Endodermal cell (in vitro differentiated cells): Measurements from ENCODE around the gene BCLAF3. TPM values are rescaled to one million over a fixed set of nuclear protein-coding genes. Genes with fewer than 3 reads are reported as not detected.

Experiments used
- DNase-seq: peaks from one replicate; pipeline ENCODE4 v3.0.0-alpha.2; 2017
- H3K27ac ChIP-seq: 2 replicates; pipeline ENCODE4 v1.5.1; 2013; ENCODE audit warnings: mild to moderate bottlenecking, low read depth, low read length, moderate library complexity
- H3K27me3 ChIP-seq: 2 replicates; pipeline ENCODE4 v1.6.1; 2013; ENCODE audit warnings: mild to moderate bottlenecking, low read length, moderate library complexity; ENCODE audit not compliant: insufficient read depth, control insufficient read depth, poor library complexity, severe bottlenecking
- H3K36me3 ChIP-seq: 2 replicates; pipeline ENCODE4 v1.7.0; 2013; ENCODE audit warnings: mild to moderate bottlenecking, low read length, moderate library complexity; ENCODE audit not compliant: control insufficient read depth, insufficient read depth
- H3K4me1 ChIP-seq: one replicate; pipeline ENCODE4 v1.7.0; 2013; ENCODE audit warnings: low read length; ENCODE audit not compliant: control insufficient read depth, insufficient read depth
- H3K4me3 ChIP-seq: 2 replicates; pipeline ENCODE4 v1.5.1; 2013; ENCODE audit warnings: mild to moderate bottlenecking, low read length, moderate library complexity
- H3K9ac ChIP-seq: 2 replicates; pipeline ENCODE4 v1.6.1; 2013; ENCODE audit warnings: mild to moderate bottlenecking, low read length, moderate library complexity; ENCODE audit not compliant: poor library complexity, severe bottlenecking; ENCODE audit errors: extremely low read depth
- H3K9me3 ChIP-seq: 2 replicates; pipeline ENCODE4 v1.6.1; 2013; ENCODE audit warnings: mild to moderate bottlenecking, low read length, moderate library complexity; ENCODE audit not compliant: control insufficient read depth
- H3K27ac Mint-ChIP-seq: 2 replicates; pipeline ENCODE4 v1.8.0; 2020; ENCODE audit warnings: mixed read lengths
- H3K27me3 Mint-ChIP-seq: 2 replicates; pipeline ENCODE4 v1.8.0; 2021; ENCODE audit warnings: mild to moderate bottlenecking, mixed read lengths; ENCODE audit not compliant: insufficient read depth
- H3K36me3 Mint-ChIP-seq: 2 replicates; pipeline ENCODE4 v1.8.0; 2020; ENCODE audit warnings: low read depth, mixed read lengths
- H3K4me1 Mint-ChIP-seq: 2 replicates; pipeline ENCODE4 v1.8.0; 2020; ENCODE audit warnings: mixed read lengths
- H3K4me3 Mint-ChIP-seq: 2 replicates; pipeline ENCODE4 v1.8.0; 2020; ENCODE audit warnings: mild to moderate bottlenecking, moderate library complexity, mixed read lengths
- H3K9me3 Mint-ChIP-seq: 2 replicates; pipeline ENCODE4 v1.8.0; 2020; ENCODE audit warnings: mild to moderate bottlenecking, mixed read lengths
- CTCF ChIP-seq: fragments of 200-600 bp; sonication (generic); conservative IDR thresholded peaks from 2 replicates; pipeline ENCODE4 v1.5.0; 2021; ENCODE audit warnings: antibody characterized with exemption, mild to moderate bottlenecking
- WGBS, 2 experiments: methylation state at CpG; one replicate each; pipeline versions ENCODE4 v1.1.5 to v1.1.7; 2013; ENCODE audit warnings: missing lambda C conversion rate in 2 of 2, mixed read lengths in 1 of 2; ENCODE audit not compliant: insufficient coverage in 1 of 2, insufficient read length in 1 of 2; 5-methylcytosine and 5-hydroxymethylcytosine counted together
- long read RNA-seq, 4 experiments: library from polyadenylated mRNA in 2 of 4; library from RNA in 1 of 4; library from capped mRNA in 1 of 4; stranded (forward) in 3 of 4; unstranded in 1 of 4; transcript quantifications; one replicate each; pipeline ENCODE4 v2.0.0, GENCODE V29; 2020 to 2021; ENCODE audit warnings: inconsistent platforms in 1 of 4
- polyA plus RNA-seq, 2 experiments: library from polyadenylated mRNA; stranded (reverse); fragments of 50-300 nt; gene quantifications; one replicate each; pipeline ENCODE4 v1.2.3, GENCODE V29; 2013
- total RNA-seq, 2 donors: library from RNA; stranded (reverse); fragmentation: NEBNext Ultra II Directional in 1 of 2; extraction: Animal tissue kit (Norgen Biotek cat#: 25700) in 1 of 2; gene quantifications; 2 replicates in 1 of 2; 3 replicates in 1 of 2; pipeline ENCODE4 v1.2.1, GENCODE V29; 2021

Gene BCLAF3
- total RNA-seq: 1 to 10 TPM; 8.7 to 9.7 TPM
- polyA plus RNA-seq (2013, experiment 1 of 2): 6.1 TPM
- polyA plus RNA-seq (2013, experiment 2 of 2): 5.5 TPM
- long read RNA-seq, experiment 1, partial matches to known transcripts: 1 of 1 reads
- long read RNA-seq, experiment 1, other reads (novel, unspliced or antisense): 0 of 1 reads
- long read RNA-seq, experiment 2, partial matches to known transcripts: 1 of 13 reads
- long read RNA-seq, experiment 2, other reads (novel, unspliced or antisense): 12 of 13 reads
- long read RNA-seq, experiment 3: 0 reads
- long read RNA-seq, experiment 4, partial matches to known transcripts: 1 of 2 reads
- long read RNA-seq, experiment 4, other reads (novel, unspliced or antisense): 1 of 2 reads

DNA sequence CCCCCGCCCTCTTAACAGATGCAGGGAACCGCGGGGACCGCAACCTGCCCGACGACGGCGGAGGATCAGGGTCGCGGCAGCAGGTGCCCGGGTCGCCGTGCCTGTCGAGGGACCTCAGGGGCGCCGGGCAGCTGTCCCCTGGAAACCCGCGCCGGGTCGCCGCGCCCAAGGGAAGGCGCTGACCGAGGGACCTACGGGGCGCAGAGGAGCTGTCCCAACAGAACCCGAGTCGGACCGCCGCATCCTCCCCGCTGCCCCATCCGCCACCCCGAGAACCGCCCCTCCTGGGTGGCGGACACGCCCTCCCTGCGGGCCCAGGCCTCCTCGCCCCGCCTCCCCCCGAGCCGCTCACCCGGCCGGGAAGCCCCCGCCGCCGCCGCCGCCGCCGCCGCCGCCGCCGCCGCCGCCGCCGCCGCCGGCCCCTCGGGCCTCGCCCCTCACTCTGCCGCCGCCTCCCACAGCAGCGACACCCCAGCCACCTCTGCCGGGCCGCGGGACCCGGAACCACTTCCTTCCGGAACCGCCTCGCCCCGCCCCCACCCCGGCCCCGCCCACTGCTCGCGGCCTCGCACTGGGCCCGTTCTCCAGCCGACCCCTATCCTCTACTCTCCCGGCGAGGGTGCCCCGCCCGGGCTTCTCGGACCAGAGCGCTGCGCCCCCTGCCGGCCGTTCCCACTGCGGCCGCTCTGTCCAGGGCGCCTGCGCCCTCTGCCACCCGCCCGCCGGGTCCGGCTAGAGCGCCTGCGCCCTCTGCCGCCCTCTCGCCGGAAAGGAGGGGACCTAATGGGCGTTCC, at the start of gene BCLAF3:
TSS of gene BCLAF3 (minus strand) at position 506 of the 794 bp plus-strand sequence. CDS start 20,797 bp downstream, outside the sequence.
- peak; percentile 95 for DNase-seq
- H3K27me3 ChIP-seq: no peaks in the 10 kb centered on the region
- H3K9me3 ChIP-seq: no peaks in the 10 kb centered on the region
- no peak within 1 kb of the TSS for H3K27ac ChIP-seq
- Mint-ChIP-seq H3K4me3 (peak within 1 kb of the TSS; percentile 68), H3K9me3 (peaks cover 34% of the 10 kb centered on the region), H3K27ac (peak within 1 kb of the TSS; percentile 61), H3K27me3 (no peaks in the 10 kb centered on the region), H3K36me3 (peaks cover under 1% of the 10 kb centered on the region), H3K4me1 (peaks cover 3% of the 10 kb centered on the region)
- 0% methylated on average over 4 to 76 of the region's 103 CpGs for WGBS, 2 experiments
- peak within 1 kb of the TSS; percentile 11 for H3K9ac ChIP-seq
- H3K36me3 ChIP-seq: no peaks in the 10 kb centered on the region
- peak; percentile 83 for TF ChIP-seq CTCF
- H3K4me1 ChIP-seq: no peaks in the 10 kb centered on the region
- peak within 1 kb of the TSS; percentile 85 for H3K4me3 ChIP-seq

- H3K4me3 ChIP-seq: no peak overlapping the region
- H3K4me1 ChIP-seq: no peaks in the 10 kb centered on the region
- DNase-seq: no peak
- Mint-ChIP-seq H3K27me3 (no peaks in the 10 kb centered on the region), H3K4me3 (no peak overlapping the region), H3K27ac (no peak overlapping the region), H3K36me3 (no peaks in the 10 kb centered on the region), H3K9me3 (peaks cover 62% of the 10 kb centered on the region), H3K4me1 (no peaks in the 10 kb centered on the region)
- no peaks in the 10 kb centered on the region for H3K9me3 ChIP-seq
- TF ChIP-seq CTCF: no peak
- no peaks in the 10 kb centered on the region for H3K36me3 ChIP-seq
- 75% methylated on average over 3 of the region's 3 CpGs; no CpG with 5 or more reads in 1 of the 2 experiments for WGBS, 2 experiments
- no peaks in the 10 kb centered on the region for H3K27me3 ChIP-seq
- no peak overlapping the region for H3K27ac ChIP-seq
- H3K9ac ChIP-seq: no peak overlapping the region
Observed at GRCh38 chrX:20038966-20039365, 48.1 kb upstream of the BCLAF3 start.

- Mint-ChIP-seq H3K4me1 (peaks cover 3% of the 10 kb centered on the region), H3K4me3 (no peak overlapping the region), H3K9me3 (peaks cover 57% of the 10 kb centered on the region), H3K27ac (no peak overlapping the region), H3K27me3 (no peaks in the 10 kb centered on the region), H3K36me3 (no peaks in the 10 kb centered on the region)
- no peak overlapping the region for H3K4me3 ChIP-seq
- H3K36me3 ChIP-seq: no peaks in the 10 kb centered on the region
- H3K27ac ChIP-seq: no peak overlapping the region
- H3K27me3 ChIP-seq: no peaks in the 10 kb centered on the region
- 97 to 100% methylated on average over 1 to 6 of the region's 6 CpGs for WGBS, 2 experiments
- DNase-seq: no peak
- H3K4me1 ChIP-seq: no peaks in the 10 kb centered on the region
- H3K9ac ChIP-seq: no peak overlapping the region
- no peaks in the 10 kb centered on the region for H3K9me3 ChIP-seq
- TF ChIP-seq CTCF: no peak
Observed at GRCh38 chrX:20037186-20037585, 46.3 kb upstream of the BCLAF3 start.
